Gastroesophageal sphincter (tissue), 3 donors: ENCODE measurements around the gene RBM4B.

Experiments
- CTCF ChIP-seq, 4 experiments: fragments of 200-600 bp in 2 of 4; fragments of 450-650 bp in 2 of 4; sonication (generic) in 1 of 4; IDR thresholded peaks; one replicate each; pipeline ENCODE4 v1.5.1; 2017 to 2019; ENCODE audit warnings: antibody characterized with exemption in 4 of 4, mild to moderate bottlenecking in 2 of 4, moderate library complexity in 2 of 4
- POLR2A ChIP-seq, 2 donors: fragments of 450-650 bp; IDR thresholded peaks; one replicate each; pipeline ENCODE4 v1.6.1; 2017; ENCODE audit warnings: antibody characterized with exemption in 2 of 2, mild to moderate bottlenecking in 2 of 2, moderate library complexity in 1 of 2
- POLR2AphosphoS5 ChIP-seq: sonication (generic); formaldehyde crosslinking; IDR thresholded peaks from one replicate; pipeline ENCODE4 v1.6.1; 2017; ENCODE audit warnings: antibody characterized with exemption

- TF ChIP-seq POLR2A (IDR thresholded peaks at IDR 0.05): no peak
- TF ChIP-seq CTCF (IDR thresholded peaks at IDR 0.05): no peak
- no peak for TF ChIP-seq POLR2AphosphoS5
Observed at GRCh38 chr11:66725647-66726046, 48.0 kb upstream of the RBM4B start.
